Measurements from ENCODE around the gene ZNF662.

ZNF662 gene

DNA sequence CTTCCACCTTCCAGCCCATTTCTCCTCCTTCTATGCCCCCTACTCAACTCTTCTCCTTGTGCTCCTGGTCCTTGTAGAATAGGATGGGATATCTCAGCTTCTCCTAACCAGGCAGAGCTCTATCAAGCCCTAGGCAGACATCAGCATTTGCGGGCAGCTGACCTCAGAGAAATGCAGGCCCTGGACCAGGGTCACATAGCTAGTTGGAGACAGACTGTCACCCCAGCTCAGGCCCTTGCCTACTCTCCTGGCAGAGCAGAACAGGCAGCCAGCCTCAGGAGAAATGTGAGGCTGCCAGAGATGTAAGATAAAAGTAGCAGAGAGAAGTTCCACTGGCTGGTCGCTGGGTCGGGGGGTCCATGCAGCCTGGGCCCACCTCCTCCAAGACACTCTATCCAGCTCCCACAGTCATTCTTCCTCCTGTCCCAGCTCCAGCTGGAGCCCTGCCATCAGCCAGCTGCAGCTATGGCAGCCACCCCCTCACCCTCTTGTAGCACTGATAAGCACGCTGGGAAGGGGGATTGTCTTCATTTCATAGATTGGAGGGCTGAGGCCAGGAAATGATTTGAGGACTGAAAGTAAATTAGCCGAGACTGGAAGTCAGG is 34.2 kb upstream of the ZNF662 start:
- TF ChIP-seq, protein P1, sequence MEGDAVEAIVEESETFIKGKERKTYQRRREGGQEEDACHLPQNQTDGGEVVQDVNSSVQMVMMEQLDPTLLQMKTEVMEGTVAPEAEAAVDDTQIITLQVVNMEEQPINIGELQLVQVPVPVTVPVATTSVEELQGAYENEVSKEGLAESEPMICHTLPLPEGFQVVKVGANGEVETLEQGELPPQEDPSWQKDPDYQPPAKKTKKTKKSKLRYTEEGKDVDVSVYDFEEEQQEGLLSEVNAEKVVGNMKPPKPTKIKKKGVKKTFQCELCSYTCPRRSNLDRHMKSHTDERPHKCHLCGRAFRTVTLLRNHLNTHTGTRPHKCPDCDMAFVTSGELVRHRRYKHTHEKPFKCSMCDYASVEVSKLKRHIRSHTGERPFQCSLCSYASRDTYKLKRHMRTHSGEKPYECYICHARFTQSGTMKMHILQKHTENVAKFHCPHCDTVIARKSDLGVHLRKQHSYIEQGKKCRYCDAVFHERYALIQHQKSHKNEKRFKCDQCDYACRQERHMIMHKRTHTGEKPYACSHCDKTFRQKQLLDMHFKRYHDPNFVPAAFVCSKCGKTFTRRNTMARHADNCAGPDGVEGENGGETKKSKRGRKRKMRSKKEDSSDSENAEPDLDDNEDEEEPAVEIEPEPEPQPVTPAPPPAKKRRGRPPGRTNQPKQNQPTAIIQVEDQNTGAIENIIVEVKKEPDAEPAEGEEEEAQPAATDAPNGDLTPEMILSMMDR (conservative IDR thresholded peaks at IDR 0.05; ENCODE audit: low read depth, low read length) = no peak
- H3K4me3 ChIP-seq (ENCODE audit: low read depth, low read length) = no peak overlapping the region
- no peak for DNase-seq (ENCODE audit: low read depth)

DNA sequence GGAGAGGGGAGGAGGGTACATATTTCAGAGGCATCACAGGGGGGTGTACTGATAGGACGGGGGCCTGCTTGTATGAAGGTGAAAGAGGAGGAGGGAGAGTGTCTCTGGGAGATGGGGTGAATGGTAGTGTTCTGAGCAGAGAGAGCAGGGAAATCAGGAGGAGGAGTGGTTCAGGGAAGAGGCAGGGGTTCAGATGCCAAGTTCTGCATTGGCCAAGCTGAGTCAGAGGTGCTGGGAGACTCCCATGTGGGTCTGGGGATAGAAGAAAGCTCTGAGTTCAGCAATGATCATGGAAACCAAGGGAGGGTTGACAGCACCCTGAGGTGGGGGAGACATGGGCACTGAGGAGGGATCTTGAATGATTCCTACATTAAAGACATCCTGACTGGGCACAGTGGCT is 33.2 kb upstream of the ZNF662 start:
- TF ChIP-seq, protein P1 (conservative IDR thresholded peaks at IDR 0.05; ENCODE audit: low read depth, low read length) = no peak
- no peak overlapping the region for H3K4me3 ChIP-seq (ENCODE audit: low read depth, low read length)
- no peak for DNase-seq (ENCODE audit: low read depth)

DNA sequence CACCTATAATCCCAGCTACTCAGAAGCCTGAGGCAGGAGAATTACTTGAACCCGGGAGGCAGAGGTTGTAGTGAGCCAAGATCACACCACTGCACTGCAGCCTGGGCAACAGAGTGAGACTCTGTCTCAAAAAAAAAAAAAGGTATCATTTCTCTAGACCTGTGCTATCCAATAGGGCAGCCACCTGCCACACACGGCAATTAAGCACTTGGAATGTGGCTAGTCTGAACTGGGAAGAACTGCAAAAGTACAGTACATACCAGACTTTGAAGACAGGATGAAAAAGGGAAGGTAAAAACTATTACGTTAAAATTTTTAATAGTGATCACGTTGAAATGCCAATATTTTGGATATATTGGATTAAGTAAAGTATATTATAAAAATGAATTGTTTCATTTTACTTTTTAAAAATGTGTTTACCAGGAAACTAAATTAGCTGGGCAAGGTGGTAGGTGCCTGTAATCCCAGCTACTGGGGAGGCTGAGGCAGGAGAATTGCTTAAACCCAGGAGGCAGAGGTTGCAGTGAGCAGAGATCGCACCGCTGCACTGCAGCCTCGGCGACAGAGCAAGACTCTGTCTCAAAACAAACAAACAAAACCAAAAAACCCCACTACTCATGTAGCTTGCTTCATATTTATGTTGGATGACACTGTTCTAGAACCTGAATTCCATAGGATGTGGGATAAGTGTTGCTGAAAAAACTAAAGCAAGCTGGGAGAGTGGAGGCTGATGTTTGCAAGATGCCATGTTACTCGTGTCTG is 32.5 kb upstream of the ZNF662 start:
- DNase-seq (ENCODE audit: low read depth) = no peak
- TF ChIP-seq, protein P1 (conservative IDR thresholded peaks at IDR 0.05; ENCODE audit: low read depth, low read length) = no peak
- H3K4me3 ChIP-seq (ENCODE audit: low read depth, low read length) = no peak overlapping the region

DNA sequence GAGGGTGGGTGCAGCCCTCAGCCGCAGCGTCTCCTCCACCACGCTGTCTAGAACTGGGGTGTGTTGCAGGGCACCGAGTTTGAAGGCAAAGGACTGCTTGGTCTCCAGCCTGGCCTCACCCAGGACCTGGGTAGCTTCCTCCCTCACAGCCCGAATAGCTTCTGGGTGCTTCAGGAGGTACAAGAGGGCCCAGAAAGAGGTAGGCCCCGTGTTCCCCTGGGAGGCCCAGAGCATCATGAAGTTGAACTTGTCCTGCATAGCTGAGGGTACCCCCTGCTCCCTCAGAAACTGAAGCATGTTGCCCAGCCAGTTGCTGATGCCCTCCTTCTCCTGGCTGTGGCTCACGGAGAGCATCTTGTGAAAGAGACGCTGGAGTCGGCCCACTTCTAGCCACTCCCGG is 31.2 kb upstream of the ZNF662 start:
- DNase-seq (ENCODE audit: low read depth) = no peak
- TF ChIP-seq, protein P1 (conservative IDR thresholded peaks at IDR 0.05; ENCODE audit: low read depth, low read length) = no peak
- no peak overlapping the region for H3K4me3 ChIP-seq (ENCODE audit: low read depth, low read length)

DNA sequence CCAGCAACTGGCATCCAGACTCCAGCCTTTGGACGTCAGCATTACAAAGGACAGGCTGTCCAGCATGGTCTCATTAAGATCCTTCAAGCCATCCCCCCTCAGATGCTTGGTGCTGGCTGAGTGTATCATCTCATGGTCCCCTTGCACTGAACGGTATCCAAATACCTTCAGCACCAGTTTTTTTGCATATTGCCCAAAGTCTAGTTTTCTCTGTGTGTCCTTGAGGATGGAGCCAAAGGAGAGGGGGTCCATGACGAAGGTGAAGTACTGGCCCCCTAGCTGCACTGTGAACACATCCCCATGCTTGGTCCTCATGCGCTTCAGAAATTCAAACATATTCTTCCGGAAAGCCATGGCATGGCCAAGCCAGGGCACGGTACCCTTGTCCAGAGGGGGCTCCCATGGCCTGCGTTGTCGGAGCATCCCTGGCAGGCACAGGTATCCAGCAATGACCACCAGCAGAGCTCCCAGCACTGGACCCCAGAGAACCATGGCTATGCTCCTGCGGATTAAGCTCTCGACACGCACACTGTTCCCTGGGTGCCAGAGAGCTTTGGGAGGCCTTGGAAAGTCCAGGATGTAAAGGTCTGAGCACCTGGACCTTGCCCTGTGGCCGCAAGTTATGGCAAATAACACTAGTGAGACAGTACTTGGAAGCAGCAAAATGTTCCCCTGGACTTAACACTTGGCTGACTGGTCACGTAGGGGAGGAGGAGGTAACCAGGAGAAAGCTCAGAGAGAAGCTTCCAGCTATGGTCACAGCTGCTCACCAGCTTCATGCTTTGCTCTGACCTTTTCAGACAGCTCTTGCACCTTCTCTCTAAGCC is 30.4 kb upstream of the ZNF662 start, which contains the start of gene CYP8B1:
TSS of gene CYP8B1 (minus strand) at position 555 of the 827 bp plus-strand sequence. CDS start at position 492, 63 bp downstream.
- DNase-seq (ENCODE audit: low read depth) = no peak
- no peak within 1 kb of the TSS for H3K4me3 ChIP-seq (ENCODE audit: low read depth, low read length)
- TF ChIP-seq, protein P1 (conservative IDR thresholded peaks at IDR 0.05; ENCODE audit: low read depth, low read length) = no peak

DNA sequence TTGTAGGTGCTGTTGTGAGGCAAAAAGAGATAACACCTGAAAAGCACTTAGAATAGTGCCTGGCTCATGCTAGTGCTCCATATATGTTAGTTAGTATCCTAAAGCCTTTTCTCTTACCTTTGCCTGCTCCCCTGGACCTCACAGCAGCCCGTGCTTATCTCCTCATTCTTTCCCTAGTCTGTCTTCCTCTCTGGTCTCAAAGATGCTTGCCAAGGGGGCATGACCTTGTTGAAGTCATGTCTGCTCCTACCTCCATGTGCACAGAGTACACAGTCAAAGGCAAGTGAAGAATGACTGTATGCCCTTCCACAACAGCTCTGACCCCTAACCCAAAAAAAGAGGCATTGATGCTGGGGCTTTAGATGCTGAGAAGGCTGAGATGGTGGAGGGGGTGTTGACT is 29.5 kb upstream of the ZNF662 start:
- DNase-seq (ENCODE audit: low read depth) = no peak
- no peak overlapping the region for H3K4me3 ChIP-seq (ENCODE audit: low read depth, low read length)
- TF ChIP-seq, protein P1 (conservative IDR thresholded peaks at IDR 0.05; ENCODE audit: low read depth, low read length) = no peak
